ENCODE measurements around the gene SP6. TPM values are rescaled to one million over a fixed set of nuclear protein-coding genes. Genes with fewer than 3 reads are reported as not detected.

The SP6 gene
- total and polyA plus RNA-seq, 8 donors, result 0.31 to 3.0 (median 0.38) TPM; not detected in 3

DNA sequence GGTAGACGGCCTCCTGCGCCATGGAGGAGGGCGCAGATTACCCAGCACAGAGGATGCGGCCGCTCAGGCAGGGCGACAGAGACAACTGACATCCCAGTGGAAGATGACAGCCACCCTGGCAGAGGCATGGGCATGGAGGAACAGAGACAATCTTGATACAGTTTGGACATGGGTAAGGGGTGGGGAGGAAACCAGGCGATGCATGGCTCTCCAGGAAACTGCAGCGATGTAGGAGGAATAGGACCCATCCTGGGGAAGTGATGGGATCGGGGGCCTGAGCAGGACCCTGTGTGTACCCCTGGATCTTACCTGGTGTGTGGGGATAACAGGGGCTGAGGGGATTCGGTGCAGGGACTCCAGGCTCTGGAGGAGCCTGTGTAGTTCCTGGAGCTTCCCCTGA is 34.0 kb downstream of the SP6 start:
- TF ChIP-seq EP300 (IDR thresholded peaks at IDR 0.05) (no peak), POLR2AphosphoS5 (IDR thresholded peaks at IDR 0.05) (no peak), POLR2A (IDR thresholded peaks at IDR 0.05) (no peak)
- TF ChIP-seq, protein P1, sequence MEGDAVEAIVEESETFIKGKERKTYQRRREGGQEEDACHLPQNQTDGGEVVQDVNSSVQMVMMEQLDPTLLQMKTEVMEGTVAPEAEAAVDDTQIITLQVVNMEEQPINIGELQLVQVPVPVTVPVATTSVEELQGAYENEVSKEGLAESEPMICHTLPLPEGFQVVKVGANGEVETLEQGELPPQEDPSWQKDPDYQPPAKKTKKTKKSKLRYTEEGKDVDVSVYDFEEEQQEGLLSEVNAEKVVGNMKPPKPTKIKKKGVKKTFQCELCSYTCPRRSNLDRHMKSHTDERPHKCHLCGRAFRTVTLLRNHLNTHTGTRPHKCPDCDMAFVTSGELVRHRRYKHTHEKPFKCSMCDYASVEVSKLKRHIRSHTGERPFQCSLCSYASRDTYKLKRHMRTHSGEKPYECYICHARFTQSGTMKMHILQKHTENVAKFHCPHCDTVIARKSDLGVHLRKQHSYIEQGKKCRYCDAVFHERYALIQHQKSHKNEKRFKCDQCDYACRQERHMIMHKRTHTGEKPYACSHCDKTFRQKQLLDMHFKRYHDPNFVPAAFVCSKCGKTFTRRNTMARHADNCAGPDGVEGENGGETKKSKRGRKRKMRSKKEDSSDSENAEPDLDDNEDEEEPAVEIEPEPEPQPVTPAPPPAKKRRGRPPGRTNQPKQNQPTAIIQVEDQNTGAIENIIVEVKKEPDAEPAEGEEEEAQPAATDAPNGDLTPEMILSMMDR (IDR thresholded peaks at IDR 0.05), result no peak
- DNase-seq, result no peak
- peaks cover 66 to 79% (median 77%) of the 10 kb centered on the region in 4 donors for H3K36me3 ChIP-seq
- intact Hi-C loops (cut with DNase I; ENCODE audit: low total_unique reads), result no loop called here
- H3K4me3 ChIP-seq, result no peak overlapping the region
- no peaks in the 10 kb centered on the region for H3K27me3 ChIP-seq
- H3K27ac ChIP-seq, result no peak overlapping the region
- 95 to 98% (median 97%) methylated on average over 10 of the region's 10 CpGs for WGBS, 5 donors
- no peaks in the 10 kb centered on the region for H3K9me3 ChIP-seq
- peaks cover 18 to 54% (median 39%) of the 10 kb centered on the region in 4 donors for H3K4me1 ChIP-seq

DNA sequence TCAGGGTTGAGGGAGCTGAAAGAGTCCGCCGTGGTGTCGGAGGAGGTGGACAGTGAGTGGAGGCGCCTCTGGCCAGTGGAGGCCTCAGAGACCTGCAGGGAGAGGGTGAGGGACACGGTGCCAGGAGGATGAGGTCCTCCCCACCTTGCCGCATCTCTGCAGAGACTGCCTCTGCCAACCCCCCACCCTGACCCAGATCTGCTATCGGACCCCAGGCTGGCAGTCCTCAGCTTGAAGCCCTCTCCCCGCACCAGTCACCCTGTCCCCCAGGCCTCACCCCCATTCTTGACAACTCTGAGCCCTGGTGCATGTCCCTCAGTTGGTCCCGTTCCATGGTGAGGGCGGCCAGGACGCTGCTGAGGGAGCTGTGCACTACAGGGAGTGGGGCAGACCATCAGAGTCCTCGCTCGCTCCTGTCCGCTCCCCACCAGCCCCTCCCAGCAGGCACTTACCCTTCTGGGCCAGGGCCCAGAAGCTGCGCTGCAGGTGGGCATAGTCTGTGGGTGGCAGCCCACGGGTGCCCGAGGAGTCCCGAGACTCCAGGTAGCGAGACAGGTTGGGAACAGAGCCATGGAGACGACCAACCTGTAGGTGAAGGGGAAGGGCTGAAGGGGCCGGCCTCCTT is 34.7 kb downstream of the SP6 start:
- Histone ChIP-seq H3K9me3 (no peaks in the 10 kb centered on the region), H3K27me3 (no peaks in the 10 kb centered on the region), H3K36me3 (peaks cover 66 to 86% (median 80%) of the 10 kb centered on the region in 4 donors), H3K27ac (no peak overlapping the region), H3K4me3 (no peak overlapping the region), H3K4me1 (peaks cover 21 to 55% (median 39%) of the 10 kb centered on the region in 4 donors)
- intact Hi-C loops (cut with DNase I; ENCODE audit: low total_unique reads), result no loop called here
- WGBS, 5 donors, result 90 to 97% (median 95%) methylated on average over 20 to 21 of the region's 21 CpGs
- TF ChIP-seq POLR2A (IDR thresholded peaks at IDR 0.05) (no peak), EP300 (IDR thresholded peaks at IDR 0.05) (no peak), POLR2AphosphoS5 (IDR thresholded peaks at IDR 0.05) (no peak)
- TF ChIP-seq, protein P1 (IDR thresholded peaks at IDR 0.05), result no peak
- DNase-seq, result peak in 1 of 2 donors; percentile 3

DNA sequence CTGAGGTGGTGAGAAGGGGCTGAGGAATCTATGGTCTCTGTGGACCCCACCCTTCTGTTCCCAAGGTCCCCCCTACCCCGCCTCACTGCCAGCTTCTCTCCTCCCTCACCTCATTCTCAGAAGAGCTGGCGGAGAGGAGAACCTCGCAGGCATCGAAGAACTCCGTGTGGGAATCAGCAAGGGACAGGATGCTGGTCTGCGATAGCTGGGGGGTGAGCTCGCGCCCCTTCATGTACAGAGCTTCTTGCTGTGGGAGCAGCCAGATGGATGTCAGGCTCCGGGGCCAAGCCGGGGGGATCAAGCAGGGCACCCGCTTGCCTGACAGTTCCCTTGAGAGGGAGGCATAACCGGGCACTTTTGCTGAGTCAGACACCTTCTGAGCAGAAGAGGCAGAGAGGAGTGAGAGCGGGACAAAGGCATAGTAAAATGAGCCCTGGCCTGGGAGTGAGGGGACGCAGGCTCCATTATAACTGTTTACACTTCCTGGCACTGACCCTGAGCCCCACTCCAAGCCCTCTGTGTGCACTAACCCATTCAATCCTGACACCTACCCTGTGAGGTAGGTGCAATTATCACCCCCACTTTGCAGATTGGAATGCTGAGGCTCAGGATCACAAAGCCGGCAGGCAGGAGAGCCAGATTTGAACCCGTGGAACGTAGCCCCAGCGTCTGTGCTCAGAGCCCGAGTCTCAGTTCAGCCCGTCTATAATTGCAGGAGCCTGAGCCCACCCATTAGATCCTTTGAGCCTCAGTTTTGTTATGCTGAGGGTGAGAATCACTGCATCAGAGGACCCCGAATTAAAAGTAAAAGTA is 35.7 kb downstream of the SP6 start:
- Histone ChIP-seq H3K27ac (no peak overlapping the region), H3K4me1 (peaks cover 23 to 55% (median 39%) of the 10 kb centered on the region in 4 donors), H3K36me3 (peaks cover 66 to 96% (median 87%) of the 10 kb centered on the region in 4 donors), H3K4me3 (no peak overlapping the region), H3K27me3 (no peaks in the 10 kb centered on the region), H3K9me3 (no peaks in the 10 kb centered on the region)
- TF ChIP-seq POLR2A (IDR thresholded peaks at IDR 0.05) (no peak), EP300 (IDR thresholded peaks at IDR 0.05) (no peak), POLR2AphosphoS5 (IDR thresholded peaks at IDR 0.05) (no peak)
- TF ChIP-seq, protein P1 (IDR thresholded peaks at IDR 0.05), result no peak
- intact Hi-C loops (cut with DNase I; ENCODE audit: low total_unique reads), result no loop called here
- 92 to 95% (median 94%) methylated on average over 21 of the region's 21 CpGs for WGBS, 5 donors
- peak in 1 of 2 donors; percentile 0 for DNase-seq

DNA sequence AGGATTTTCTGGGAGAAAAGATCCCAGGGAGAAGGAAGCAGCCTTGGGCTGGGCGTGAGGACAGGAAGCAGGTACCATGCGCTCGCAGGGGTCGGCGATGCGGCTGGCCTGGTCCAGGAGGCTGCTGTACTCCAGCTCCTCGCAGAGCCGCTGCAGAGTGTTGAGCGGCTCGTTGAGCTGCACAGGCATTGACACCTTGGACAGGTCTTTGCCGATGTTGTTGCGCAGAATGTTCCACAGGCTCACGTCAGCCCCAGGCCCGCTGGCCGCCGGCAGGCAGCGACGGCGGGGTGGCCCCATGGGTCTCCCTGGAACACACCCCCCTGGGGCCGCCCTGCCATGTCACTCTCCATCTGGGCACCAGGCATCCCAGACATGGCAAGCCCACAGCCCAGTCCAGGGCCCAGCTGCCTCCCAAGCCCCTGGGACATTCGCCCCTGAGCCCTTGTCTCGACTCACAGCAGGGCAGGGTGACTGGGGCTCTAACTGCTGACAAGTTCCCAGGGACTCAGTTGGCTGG is 37.4 kb downstream of the SP6 start:
- DNase-seq, result peak in 1 of 2 donors; percentile 1
- Histone ChIP-seq H3K4me3 (no peak overlapping the region), H3K36me3 (peaks cover 71 to 100% (median 94%) of the 10 kb centered on the region in 4 donors), H3K27ac (peak overlapping the region in 1 of 5 donors; percentile 14), H3K27me3 (no peaks in the 10 kb centered on the region), H3K4me1 (peaks cover 32 to 61% (median 42%) of the 10 kb centered on the region in 4 donors), H3K9me3 (no peaks in the 10 kb centered on the region)
- TF ChIP-seq, protein P1 (IDR thresholded peaks at IDR 0.05), result no peak
- no peak for TF ChIP-seq POLR2AphosphoS5 (IDR thresholded peaks at IDR 0.05)
- no peak for TF ChIP-seq POLR2A (IDR thresholded peaks at IDR 0.05)
- no peak for TF ChIP-seq EP300 (IDR thresholded peaks at IDR 0.05)
- intact Hi-C loops (cut with DNase I; ENCODE audit: low total_unique reads), result no loop called here
- 88 to 97% (median 94%) methylated on average over 19 to 22 of the region's 22 CpGs for WGBS, 5 donors
